Breast epithelium (tissue), 3 donors: Measurements from ENCODE around the gene CYSTM1.

Experiments
- CTCF ChIP-seq, 3 donors: fragments of 450-650 bp; IDR thresholded peaks; one replicate each; pipeline ENCODE4 v1.5.1; 2016 to 2017; ENCODE audit warnings: antibody characterized with exemption in 3 of 3, mild to moderate bottlenecking in 3 of 3, moderate library complexity in 3 of 3
- POLR2A ChIP-seq: fragments of 450-650 bp; IDR thresholded peaks from one replicate; pipeline ENCODE4 v1.6.1; 2016; ENCODE audit warnings: antibody characterized with exemption, mild to moderate bottlenecking, moderate library complexity
- POLR2AphosphoS5 ChIP-seq, 3 donors: sonication (generic); formaldehyde crosslinking; IDR thresholded peaks; one replicate each; pipeline ENCODE4 v1.6.1; 2017; ENCODE audit warnings: antibody characterized with exemption in 3 of 3

DNA sequence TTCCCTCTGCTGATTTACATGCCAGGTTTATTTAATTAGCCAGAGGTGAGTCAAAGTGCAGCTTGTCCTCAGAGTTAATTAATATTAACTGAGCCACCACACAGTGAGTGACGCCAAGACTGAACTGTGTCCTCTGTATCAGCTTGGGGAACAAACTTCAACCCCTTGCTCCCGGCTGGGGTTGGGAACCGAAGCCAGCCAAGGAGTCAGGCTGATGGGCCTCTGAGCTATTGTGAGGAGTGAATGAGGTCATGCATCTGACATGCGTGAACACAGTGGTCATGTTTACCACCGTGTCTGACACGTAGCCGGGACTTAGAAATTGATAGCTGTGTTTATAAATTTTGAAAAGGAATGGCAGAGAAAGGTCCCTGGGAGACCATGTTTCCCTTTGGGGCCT is 32.1 kb upstream of the CYSTM1 start:
- TF ChIP-seq CTCF (IDR thresholded peaks at IDR 0.05) (no peak), POLR2A (no peak), POLR2AphosphoS5 (IDR thresholded peaks at IDR 0.05) (no peak)
